Choroid plexus epithelial cell (primary cell): ENCODE data around the gene EIF2A.

Experiments used
- DNase-seq: peaks from one replicate; pipeline ENCODE4 v3.0.0-alpha.2; 2010; ENCODE audit warnings: low read depth
- H3K4me3 ChIP-seq: 2 replicates; pipeline ENCODE4 v1.5.1; 2011; ENCODE audit warnings: low read depth, mild to moderate bottlenecking, control low read depth, low read length, moderate library complexity
- CTCF ChIP-seq: conservative IDR thresholded peaks from 2 replicates; pipeline ENCODE4 v1.5.1; 2011; ENCODE audit warnings: low read depth, mild to moderate bottlenecking, control low read depth, inconsistent platforms, low read length, moderate library complexity

Gene EIF2A

GRCh38 chr3:150607267-150608065 lies 60.9 kb downstream of the EIF2A start:
- no peak for TF ChIP-seq CTCF
- DNase-seq, result no peak
- H3K4me3 ChIP-seq, result no peak overlapping the region

GRCh38 chr3:150609988-150610387 lies 63.4 kb downstream of the EIF2A start:
- no peak for DNase-seq
- no peak overlapping the region for H3K4me3 ChIP-seq

GRCh38 chr3:150610785-150611184 lies 64.2 kb downstream of the EIF2A start:
- H3K4me3 ChIP-seq, result no peak overlapping the region
- no peak for TF ChIP-seq CTCF
- DNase-seq, result peak; percentile 58

More at GRCh38 chr3:150609988-150610387, 63.4 kb downstream of the EIF2A start:
- no peak for TF ChIP-seq CTCF

- H3K4me3 ChIP-seq, result no peak overlapping the region
- no peak for DNase-seq
- no peak for TF ChIP-seq CTCF
These were observed 65.1 kb downstream of the EIF2A start for GRCh38 chr3:150611666-150612065.

- DNase-seq, result no peak
- TF ChIP-seq CTCF, result no peak
- H3K4me3 ChIP-seq, result no peak overlapping the region
These were observed 65.9 kb downstream of the EIF2A start for GRCh38 chr3:150612494-150612893.

GRCh38 chr3:150613034-150613433 lies 66.4 kb downstream of the EIF2A start:
- DNase-seq, result no peak
- H3K4me3 ChIP-seq, result no peak overlapping the region
- TF ChIP-seq CTCF, result no peak

- TF ChIP-seq CTCF, result no peak
- no peak for DNase-seq
- H3K4me3 ChIP-seq, result no peak overlapping the region
These were observed 67.3 kb downstream of the EIF2A start for GRCh38 chr3:150613709-150614480.
